Measurements from ENCODE around the gene KIF5A. TPM values are rescaled to one million over a fixed set of nuclear protein-coding genes. Genes with fewer than 3 reads are reported as not detected.
A peak's percentile ranks its signal among the peaks of the same experiment; 100 is the strongest.
"Not testable (repeated sequence)": the region's sequence is repeated elsewhere in the genome, so short reads cannot be mapped to it uniquely, and the experiment has no call there.

The KIF5A gene
- total and polyA plus RNA-seq, 2 donors = 1.3 to 1.5 TPM

DNA sequence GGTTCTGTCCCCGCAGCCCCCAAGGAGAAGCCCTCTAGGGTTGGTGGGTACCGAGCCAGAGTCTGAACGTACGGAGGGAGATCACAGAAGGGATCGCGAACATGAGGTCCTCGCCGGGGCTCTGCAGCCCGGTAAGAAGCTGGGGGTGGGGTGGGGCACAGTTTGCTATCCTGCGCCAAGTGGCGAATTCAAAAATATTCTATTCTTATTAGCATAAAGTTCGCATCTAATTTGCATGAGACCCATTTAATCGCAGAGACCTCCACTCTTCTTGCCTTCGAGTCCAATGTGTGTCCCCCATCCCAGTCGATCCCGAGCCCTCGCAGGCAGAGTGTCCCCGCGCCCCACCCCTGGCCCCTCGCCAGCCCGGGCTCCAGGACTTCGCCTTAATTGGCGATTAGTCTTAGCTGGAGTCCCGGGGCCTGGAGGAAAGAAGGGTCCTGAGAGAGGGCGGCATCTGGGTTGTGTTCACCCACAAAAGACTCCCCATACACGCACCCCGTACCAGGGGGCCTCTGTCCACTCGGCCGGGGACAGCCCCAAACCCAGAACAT, 60.8 kb downstream of the KIF5A start:
- H3K4me1 ChIP-seq (ENCODE audit: insufficient read depth) = no peaks in the 10 kb centered on the region

DNA sequence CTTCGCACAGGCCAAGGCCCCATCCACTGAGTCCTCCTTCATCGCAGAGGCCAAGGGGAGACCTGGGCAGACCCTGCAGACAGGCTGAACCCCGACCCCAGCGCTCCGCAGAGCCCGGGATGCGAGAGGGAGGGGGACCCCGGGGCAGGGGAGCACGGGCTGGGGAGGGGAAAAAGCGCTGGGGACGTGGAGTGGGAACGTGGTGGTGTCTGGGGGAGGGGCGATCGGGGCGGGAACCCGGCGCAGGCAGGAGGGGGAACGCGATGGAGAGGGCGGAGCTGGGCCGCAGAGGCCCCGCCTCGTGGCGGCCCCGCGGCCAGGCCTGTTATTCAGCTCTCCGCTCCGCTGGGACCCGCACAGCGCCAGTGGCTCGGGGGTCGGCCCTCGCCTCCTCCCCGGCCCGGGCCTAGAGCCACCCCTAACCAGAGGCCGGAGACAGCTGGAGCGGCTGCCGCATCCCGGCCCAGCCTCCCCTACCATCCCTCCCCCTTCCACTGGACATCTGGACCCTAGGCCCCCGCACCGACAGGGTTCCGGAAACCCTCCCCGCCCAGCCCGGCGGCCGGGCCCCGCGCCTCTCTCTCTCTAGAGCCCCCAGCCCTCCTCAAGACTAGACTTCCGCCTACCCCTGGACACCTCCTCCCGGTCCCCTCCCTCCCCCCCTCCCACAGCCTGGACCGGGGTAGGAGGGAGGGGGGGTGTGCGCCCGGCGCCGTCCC, 61.4 kb downstream of the KIF5A start, which contains the start of gene ARHGEF25:
Gene ARHGEF25 (plus strand): TSS at position 328 of the 719 bp plus-strand sequence. CDS start 460 bp downstream, outside the sequence.
- under 1% methylated on average over 55 of the region's 55 CpGs for whole genome bisulfite sequencing
- no peaks in the 10 kb centered on the region for H3K36me3 ChIP-seq (ENCODE audit: insufficient read depth)
- H3K4me1 ChIP-seq (ENCODE audit: insufficient read depth) = no peaks in the 10 kb centered on the region
- DNase-seq (ENCODE audit: extremely low spot score) = no peak
- H3K4me3 ChIP-seq (ENCODE audit: low read depth, low read length) = peak within 1 kb of the TSS; percentile 67
- H3K27ac ChIP-seq (ENCODE audit: low read depth) = peak within 1 kb of the TSS; percentile 78

More for the DNA sequence above, 60.8 kb downstream of the KIF5A start:
- H3K4me3 ChIP-seq (ENCODE audit: low read depth, low read length) = peak overlapping the region; percentile 67
- no peak for DNase-seq (ENCODE audit: extremely low spot score)
- peak overlapping the region; percentile 69 for H3K27ac ChIP-seq (ENCODE audit: low read depth)
- H3K36me3 ChIP-seq (ENCODE audit: insufficient read depth) = no peaks in the 10 kb centered on the region
- WGBS = 2% methylated on average over 29 of the region's 29 CpGs

DNA sequence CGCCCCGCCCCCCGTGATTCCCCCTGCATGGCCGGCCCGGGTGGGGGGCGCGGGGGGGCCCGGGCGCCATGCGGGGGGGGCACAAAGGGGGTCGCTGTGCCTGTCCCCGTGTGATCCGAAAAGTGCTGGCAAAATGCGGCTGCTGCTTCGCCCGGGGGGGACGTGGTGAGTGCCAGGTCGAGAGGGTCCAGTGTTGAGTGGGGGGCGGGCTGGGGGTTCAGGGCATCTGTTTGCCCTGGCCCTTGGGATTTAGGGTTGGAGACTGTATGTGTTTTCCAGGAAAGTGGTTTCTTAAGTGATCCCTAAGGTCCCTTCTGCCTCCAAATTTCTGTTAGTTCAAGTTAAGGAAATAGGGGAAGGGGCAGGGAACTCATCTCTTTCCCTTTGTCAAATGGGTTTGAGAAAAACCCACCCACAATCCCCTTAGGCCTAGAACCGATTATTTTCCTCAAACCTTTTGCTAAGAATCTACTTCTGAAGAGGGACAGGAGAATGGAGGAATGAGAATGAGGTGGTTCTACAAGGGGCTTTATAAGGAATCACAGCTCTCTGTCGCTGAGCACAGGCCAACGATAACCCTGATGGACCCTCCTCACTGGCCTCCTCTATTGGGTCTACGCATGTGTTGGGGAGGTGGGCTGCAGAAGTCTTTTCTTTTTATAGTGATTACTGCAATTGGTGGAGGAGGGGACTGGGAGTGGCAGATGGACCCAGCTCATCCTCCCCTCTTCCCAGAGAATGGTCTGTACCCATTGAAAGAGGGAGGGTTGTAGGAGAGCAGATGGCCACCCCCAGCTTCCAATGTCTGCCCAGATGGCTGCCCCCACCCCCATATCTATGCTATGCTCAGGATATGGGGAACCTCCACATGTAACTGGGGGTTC, 62.2 kb downstream of the KIF5A start:
- DNase-seq (ENCODE audit: extremely low spot score) = no peak

DNA sequence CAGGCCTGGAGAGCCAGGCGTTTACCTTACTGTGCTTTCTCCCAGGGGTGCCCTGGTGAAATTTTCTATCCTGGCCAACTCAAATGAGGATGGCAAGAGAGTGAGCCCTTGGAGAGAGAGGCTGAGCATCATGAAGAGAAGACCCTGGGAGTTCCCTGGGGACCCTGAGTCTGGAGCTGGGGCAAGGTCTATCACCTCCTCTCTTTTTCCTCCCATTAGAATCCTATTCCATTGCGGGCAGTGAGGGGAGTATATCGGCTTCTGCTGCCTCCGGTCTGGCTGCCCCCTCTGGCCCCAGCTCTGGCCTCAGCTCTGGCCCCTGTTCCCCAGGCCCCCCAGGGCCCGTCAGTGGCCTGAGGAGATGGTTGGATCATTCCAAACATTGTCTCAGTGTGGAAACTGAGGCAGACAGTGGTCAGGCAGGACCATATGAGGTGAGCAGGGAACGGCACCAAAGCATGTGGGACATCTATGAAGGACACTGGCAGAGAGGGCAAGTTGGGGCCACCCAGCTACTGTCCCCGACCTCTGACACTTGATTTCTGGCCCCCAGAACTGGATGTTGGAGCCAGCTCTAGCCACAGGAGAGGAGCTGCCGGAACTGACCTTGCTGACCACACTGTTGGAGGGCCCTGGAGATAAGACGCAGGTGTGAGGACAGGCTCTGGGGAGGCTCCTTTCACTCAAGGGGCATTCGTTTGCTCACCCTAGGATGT, 63.0 kb downstream of the KIF5A start:
- Histone ChIP-seq H3K4me3 (ENCODE audit: low read depth, low read length) (no peak overlapping the region), H3K27ac (ENCODE audit: low read depth) (no peak overlapping the region), H3K4me1 (ENCODE audit: insufficient read depth) (no peaks in the 10 kb centered on the region), H3K36me3 (ENCODE audit: insufficient read depth) (no peaks in the 10 kb centered on the region)
- no peak for DNase-seq (ENCODE audit: extremely low spot score)
- WGBS = 81% methylated on average over 10 of the region's 10 CpGs

More for the DNA sequence above, 62.2 kb downstream of the KIF5A start:
- Histone ChIP-seq H3K27ac (ENCODE audit: low read depth) (no peak overlapping the region), H3K4me1 (ENCODE audit: insufficient read depth) (no peaks in the 10 kb centered on the region), H3K36me3 (ENCODE audit: insufficient read depth) (no peaks in the 10 kb centered on the region), H3K4me3 (ENCODE audit: low read depth, low read length) (peak overlapping the region; percentile 67)
- 6% methylated on average over 23 of the region's 23 CpGs for WGBS

DNA sequence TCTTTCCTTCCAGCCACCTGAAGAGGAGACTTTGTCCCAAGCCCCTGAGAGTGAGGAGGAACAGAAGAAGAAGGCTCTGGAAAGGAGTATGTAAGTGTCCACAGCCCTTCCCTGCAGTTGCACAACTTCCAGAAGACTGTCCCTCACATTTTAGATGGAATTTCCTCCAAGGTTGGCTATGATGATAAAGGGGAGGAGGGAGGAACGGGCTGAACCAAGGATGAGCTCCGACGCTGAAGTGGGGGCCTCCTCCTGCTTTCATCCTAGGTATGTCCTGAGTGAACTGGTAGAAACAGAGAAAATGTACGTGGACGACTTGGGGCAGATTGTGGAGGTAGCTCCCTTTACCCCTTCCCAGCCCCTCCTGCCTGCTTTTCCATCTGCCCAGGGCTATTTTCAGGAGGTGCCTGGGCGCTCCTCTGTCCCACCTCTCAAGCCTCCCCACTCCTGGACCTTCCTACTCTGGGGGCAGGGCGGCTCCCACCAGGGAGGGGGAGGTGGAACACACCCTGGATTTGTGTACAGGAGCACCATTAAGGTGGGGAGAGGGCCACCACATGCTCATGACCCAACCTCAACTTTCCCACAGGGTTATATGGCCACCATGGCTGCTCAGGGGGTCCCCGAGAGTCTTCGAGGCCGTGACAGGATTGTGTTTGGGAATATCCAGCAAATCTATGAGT, 63.7 kb downstream of the KIF5A start:
- Histone ChIP-seq H3K27ac (ENCODE audit: low read depth) (no peak overlapping the region), H3K36me3 (ENCODE audit: insufficient read depth) (no peaks in the 10 kb centered on the region), H3K4me3 (ENCODE audit: low read depth, low read length) (no peak overlapping the region), H3K4me1 (ENCODE audit: insufficient read depth) (no peaks in the 10 kb centered on the region)
- 78% methylated on average over 10 of the region's 10 CpGs for WGBS
- DNase-seq (ENCODE audit: extremely low spot score) = no peak

DNA sequence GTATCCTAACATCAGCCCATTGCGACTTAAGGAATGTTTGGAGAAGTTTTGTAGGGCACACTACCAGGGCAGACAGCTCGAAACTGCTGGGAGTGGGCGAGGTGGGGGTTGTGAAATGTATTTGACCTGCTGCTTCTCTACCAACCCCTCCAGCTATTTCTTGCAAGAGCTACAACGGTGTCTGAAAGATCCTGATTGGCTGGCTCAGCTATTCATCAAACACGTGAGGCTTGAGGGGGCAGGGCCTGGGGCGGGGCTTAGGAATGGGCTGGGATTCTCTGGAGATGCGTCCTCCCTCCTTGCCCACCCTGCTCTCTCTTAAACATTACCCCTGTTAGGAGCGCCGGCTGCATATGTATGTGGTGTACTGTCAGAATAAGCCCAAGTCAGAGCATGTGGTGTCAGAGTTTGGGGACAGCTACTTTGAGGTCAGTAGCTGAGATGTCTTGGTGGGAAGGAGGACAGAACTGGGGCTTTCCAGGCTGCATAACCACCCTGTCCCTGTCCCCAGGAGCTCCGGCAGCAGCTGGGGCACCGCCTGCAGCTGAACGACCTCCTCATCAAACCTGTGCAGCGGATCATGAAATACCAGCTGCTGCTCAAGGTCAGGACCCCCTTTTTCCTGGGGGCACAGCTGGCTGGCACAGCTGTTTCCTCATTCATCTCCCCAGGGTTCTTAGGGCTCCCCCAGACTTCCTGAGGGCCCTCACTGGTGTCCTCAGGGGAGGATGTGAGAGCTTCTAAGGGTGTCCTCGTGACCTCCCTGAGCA, 64.5 kb downstream of the KIF5A start:
- no peaks in the 10 kb centered on the region for H3K4me1 ChIP-seq (ENCODE audit: insufficient read depth)
- H3K4me3 ChIP-seq (ENCODE audit: low read depth, low read length) = no peak overlapping the region
- DNase-seq (ENCODE audit: extremely low spot score) = no peak
- H3K27ac ChIP-seq (ENCODE audit: low read depth) = no peak overlapping the region
- 51% methylated on average over 14 of the region's 14 CpGs for WGBS
- no peaks in the 10 kb centered on the region for H3K36me3 ChIP-seq (ENCODE audit: insufficient read depth)

DNA sequence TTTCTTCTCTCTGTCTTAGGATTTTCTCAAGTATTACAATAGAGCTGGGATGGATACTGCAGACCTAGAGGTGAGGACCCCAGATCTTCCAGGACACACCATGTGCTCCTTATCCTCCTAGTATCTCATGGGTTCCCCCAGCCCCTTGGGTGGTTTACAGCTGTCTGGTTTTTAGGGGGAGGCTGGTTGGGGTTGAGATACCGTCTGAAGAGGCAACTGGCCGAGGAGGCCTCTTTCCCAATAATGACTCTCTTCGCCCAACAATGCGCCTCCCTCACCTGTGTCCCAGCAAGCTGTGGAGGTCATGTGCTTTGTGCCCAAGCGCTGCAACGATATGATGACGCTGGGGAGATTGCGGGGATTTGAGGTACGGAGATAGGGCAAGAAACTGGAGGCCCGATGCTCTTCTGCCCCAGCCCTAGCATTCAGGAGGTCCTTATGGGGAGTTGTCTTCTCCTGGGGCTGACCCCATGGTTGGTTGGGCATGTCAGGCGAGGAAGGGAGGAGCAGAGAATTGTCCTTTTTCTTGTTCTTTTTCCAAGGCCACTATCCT, 65.2 kb downstream of the KIF5A start:
- Histone ChIP-seq H3K27ac (ENCODE audit: low read depth) (no peak overlapping the region), H3K4me1 (ENCODE audit: insufficient read depth) (no peaks in the 10 kb centered on the region), H3K36me3 (ENCODE audit: insufficient read depth) (no peaks in the 10 kb centered on the region), H3K4me3 (ENCODE audit: low read depth, low read length) (no peak overlapping the region)
- DNase-seq (ENCODE audit: extremely low spot score) = no peak
- WGBS = 85% methylated on average over 11 of the region's 11 CpGs

DNA sequence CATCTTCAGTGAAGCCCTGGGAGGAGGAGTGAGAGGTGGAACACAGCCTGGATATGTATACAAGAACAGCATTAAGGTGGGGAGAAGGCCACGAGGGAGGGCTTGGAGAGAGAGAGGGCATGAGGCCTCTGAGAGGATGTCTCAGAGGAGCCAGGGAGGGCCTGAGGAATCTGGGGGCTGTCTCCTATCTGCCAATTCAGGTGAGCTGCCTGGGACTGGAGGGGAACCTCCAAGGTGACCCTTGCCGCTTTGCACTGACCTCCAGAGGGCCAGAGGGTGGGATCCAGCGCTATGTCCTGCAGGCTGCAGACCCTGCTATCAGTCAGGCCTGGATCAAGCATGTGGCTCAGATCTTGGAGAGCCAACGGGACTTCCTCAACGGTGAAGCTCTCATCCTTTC, 65.8 kb downstream of the KIF5A start:
- DNase-seq (ENCODE audit: extremely low spot score) = no peak
- Histone ChIP-seq H3K4me1 (ENCODE audit: insufficient read depth) (no peaks in the 10 kb centered on the region), H3K4me3 (ENCODE audit: low read depth, low read length) (no peak overlapping the region), H3K36me3 (ENCODE audit: insufficient read depth) (no peaks in the 10 kb centered on the region), H3K27ac (ENCODE audit: low read depth) (no peak overlapping the region)
- 78% methylated on average over 5 of the region's 5 CpGs for WGBS

DNA sequence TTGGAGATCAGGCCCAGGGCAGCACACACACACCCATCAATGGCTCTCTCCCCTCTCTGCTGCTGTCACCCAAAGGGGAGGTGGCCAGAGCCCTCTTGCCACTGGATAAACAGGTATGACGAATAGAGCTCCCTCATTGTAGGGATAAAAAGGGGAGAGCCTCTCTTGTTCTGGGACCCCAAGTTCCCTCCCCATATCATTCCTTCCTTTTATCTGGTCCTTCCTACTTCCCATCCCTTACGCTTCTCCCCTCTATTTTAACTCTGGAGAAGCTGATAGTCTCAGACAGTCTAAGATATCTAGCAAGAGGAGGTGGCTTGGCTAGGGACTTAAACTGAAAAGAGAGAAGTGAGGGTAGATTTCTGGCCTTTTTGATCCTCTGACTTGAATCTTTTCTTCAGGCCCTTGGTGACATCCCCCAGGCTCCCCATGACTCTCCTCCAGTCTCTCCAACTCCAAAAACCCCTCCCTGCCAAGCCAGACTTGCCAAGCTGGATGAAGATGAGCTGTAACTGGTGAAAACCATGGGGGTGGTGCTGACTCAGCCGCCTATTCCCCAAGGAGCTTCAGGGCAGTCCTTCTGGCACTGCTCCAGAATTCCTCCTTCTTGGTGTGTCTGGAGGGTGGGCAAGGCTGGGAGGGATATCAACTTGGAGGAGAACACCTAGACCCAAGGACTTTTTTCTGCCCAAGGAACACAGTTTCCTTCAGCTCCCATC, 66.7 kb downstream of the KIF5A start:
- Histone ChIP-seq H3K27ac (ENCODE audit: low read depth) (no peak overlapping the region), H3K4me3 (ENCODE audit: low read depth, low read length) (no peak overlapping the region), H3K4me1 (ENCODE audit: insufficient read depth) (no peaks in the 10 kb centered on the region), H3K36me3 (ENCODE audit: insufficient read depth) (no peaks in the 10 kb centered on the region)
- WGBS = 74% methylated on average over 3 of the region's 3 CpGs
- no peak for DNase-seq (ENCODE audit: extremely low spot score)

DNA sequence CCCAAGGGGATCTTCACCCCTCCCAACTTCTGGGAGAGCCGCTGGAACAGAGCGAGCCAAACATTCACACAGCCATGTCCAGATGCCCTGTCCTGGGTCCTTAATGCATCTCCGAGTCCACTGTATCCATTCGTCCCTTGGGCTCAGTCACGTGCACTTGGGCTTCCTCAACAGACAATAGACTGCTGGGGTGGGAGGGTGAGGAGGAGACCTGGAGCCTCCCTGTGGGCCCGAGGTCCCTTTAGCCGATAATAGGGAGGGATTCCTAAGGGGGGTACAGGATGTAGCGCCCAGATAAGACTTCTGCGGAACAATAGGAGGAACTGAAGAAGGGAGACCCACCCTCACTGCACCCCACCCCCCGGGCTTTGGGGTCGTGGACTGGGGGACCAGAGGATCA, 68.1 kb downstream of the KIF5A start:
- Histone ChIP-seq H3K36me3 (ENCODE audit: insufficient read depth) (no peaks in the 10 kb centered on the region), H3K4me3 (ENCODE audit: low read depth, low read length) (no peak overlapping the region), H3K27ac (ENCODE audit: low read depth) (no peak overlapping the region), H3K4me1 (ENCODE audit: insufficient read depth) (no peaks in the 10 kb centered on the region)
- 57% methylated on average over 11 of the region's 11 CpGs for WGBS
- DNase-seq (ENCODE audit: extremely low spot score) = no peak

DNA sequence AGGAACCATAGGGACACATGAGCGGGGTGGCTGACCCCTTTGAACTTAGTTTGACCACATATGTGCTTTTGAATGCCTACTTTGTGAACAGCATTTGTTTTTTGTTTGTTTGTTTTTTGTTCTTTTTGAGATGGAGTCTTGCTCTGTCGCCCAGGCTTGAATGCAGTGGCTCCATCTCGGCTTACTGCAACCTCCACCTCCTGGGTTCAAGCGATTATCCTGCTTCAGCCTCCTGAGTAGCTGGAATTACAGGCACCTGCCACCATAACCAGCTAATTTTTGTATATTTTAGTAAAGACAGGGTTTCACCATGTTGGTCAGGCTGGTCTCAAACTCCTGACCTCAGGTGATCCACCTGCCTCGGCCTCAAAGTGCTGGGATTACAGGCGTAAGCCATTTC, 68.6 kb downstream of the KIF5A start:
- not testable (repeated sequence) for H3K4me1 ChIP-seq (ENCODE audit: insufficient read depth); H3K27ac ChIP-seq (ENCODE audit: low read depth)
- 93% methylated on average over 6 of the region's 6 CpGs for WGBS

More for the DNA sequence above, 68.6 kb downstream of the KIF5A start:
- not testable (repeated sequence) for H3K4me3 ChIP-seq (ENCODE audit: low read depth, low read length); DNase-seq (ENCODE audit: extremely low spot score); H3K36me3 ChIP-seq (ENCODE audit: insufficient read depth)

Measured in urinary bladder (tissue), 4 donors.